CD4-positive, alpha-beta T cell treated with Interleukin-10 for 1 hour (primary cell): ENCODE measurements around the gene KCMF1.

Source experiments
- DNase-seq: peaks from one replicate; pipeline ENCODE4 v3.0.0-alpha.2; 2020

KCMF1 gene

DNA sequence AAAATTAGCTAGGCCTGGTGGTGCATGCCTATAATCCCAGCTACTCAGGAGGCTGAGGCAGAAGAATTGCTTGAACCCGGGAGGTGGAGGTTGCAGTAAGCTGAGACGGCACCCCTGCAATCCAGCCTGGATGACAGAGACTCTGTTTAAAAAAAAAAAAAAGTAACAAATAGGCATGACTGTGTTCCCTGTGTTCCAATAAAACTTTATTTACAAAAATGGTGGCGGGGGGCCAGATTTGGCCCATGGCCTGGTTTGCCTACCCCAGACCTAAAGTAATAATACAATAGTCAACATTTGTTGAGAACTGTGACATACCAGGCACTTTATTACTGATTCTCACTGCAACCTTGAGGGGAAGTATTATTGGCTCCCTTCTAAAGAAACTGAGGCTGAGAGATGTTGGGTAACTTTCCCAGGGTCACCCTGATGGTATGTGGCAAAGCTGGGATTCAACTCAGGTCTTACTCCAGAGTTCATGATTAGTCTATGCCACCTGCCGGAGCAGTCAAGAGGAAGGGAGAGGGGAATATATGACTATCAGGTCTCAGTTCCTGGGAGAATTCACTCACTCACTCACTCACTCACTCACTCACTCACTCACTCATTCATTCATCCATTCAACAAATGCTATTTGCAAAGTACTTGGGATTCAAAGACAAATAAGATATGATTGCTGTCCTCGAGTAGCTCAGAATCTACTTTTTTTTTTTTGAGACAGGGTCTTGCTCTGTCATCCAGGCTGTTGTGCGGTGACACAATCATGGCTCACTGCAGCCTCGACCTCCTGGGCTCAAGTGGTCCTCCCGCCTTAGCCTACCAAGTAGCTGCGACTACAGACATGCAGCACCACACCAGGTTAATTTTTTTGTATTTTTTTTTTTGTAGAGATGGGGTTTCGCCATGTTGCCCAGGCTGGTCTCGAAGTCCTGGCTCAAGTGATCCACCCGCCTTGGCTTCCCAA is 14.3 kb upstream of the KCMF1 start:
- DNase-seq, result no peak

DNA sequence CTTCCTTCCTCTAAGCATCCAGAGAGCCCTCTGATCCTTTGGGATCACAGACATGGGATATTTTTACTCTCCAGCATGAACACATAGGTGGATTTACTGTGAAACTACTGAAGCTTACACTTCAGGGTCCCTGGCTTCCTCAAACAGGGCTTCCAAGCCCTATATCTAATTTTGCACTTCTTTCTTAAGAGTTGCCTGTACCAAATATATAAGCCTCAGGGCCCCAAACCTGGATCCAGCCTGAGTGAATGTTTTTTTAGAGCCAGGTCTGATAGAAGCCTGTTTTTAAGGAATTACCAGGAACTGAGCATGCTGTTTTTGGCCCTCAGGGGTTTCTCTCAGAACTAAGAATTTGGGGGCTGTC is 13.2 kb upstream of the KCMF1 start:
- DNase-seq, result no peak

DNA sequence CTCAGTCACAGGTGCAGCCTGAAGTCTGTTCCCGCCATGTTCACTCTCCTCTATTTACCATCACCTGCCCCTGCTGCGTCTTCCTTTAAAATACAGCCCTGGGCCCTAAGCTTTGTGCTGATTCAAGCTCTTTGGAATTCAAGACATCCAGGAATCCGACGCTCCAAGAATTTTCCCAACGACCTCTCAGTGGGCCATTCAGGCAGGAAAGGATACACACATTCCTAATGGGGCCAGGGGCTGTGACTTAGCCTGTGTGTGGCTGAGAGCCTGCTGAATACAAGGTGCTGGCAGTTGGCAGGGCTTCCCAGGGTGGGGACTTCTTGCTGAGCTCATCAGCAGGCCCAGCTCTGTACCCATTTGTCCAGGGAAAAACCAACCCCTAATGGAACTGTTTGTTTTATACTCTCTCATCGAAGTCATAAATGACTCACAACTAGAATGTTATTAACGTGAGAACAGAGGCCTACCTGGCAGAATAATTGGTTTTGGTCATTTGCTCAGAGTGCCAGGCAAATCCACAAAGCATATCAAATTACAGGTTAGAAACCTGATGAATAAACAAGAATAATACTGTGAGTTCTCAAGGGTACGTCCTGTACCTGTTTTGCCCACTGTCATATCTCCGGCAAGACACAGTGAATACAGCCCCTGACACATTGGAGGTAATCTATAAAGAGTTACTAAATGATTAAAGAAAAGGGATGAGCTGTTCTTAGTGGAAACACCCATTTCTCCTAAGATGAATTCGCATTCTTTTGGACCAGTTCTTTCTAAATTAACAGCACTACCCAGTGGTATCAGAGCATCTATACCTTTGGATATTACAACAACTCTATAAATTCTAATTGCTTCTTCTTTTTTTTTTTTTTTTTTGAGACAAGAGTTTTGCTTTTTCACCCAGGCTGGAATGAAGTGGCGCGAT is 12.6 kb upstream of the KCMF1 start:
- no peak for DNase-seq

DNA sequence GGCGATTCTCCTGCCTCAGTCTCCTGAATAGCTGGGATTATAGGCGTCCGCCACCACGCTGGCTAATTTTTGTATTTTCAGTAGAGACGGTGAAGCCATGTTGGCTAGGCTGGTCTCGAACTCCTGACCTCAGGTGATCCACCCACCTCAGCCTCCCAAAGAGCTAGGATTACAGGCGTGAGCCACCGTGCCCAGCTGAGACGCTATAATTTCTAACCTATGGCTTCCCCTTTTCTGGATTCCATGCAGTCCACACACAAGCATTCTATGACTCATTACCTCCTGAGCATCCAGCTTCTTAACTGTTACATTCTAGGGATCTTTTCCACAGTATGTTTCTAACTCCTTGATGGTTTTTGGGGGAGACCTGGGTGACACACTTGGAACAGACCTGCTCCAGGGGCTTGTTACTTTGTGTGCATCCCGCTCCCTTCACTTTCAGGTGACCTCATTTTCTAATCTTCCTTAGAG is 11.8 kb upstream of the KCMF1 start:
- DNase-seq, result no peak

DNA sequence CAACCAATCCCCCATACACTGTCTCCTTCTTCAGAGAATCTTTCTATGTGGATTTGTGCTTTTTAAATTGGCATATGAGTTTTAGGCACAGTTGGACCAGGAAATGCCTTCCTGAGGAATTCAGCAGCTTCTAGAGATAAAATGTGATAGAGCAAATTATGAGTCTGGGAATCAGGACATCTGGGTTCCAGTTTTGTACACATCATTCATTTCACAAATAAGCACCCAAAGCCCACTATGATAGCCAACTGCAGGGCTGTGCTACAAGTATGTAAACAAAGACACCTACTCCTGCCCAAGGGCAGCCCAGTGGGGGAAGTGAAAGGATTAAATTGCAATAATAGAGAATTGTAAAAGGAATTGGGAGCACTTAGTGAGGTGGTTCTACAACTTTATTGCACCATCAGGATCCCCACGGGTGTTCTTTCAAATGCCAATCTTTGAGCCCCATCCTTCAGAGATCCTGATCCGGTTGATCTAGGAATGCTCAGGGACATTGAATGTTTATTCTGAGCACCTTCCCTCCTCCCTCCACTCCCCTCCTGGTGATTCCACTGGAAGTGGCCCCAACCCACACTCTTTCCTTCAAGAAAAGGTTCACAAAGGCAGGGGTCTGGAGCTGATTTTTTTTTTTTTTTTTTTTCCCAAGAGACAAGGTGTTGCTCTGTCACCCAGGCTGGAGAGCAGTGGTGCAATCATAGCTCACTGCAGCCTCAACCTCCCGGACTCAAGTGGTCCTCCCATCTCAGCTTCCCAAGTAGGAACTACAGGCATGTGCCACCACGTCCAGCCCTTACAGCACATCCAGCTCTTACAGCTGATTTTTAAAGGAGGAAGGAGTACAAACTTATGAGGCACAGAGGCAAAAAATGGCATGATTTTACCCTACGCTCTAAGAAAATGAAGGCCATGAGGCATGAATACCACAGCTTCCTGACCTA is 11.1 kb upstream of the KCMF1 start:
- no peak for DNase-seq

DNA sequence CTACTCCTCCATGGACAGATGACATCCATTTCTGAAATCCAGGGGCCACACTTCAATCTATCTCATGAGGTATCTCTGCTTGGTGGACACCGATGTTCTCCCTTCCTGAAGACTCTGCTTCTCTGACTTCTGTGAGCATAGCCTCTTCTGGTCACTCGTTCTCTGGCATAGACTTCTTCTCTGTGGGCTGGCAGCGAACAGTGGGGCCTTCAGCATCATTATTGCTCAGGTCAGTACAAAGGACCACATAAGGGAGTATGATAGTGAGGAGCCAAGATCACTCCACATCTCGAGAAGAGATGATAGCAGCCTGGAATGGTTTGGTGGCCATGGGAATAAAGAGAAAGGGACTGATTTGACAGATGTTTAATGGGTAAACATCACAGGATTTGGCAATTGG is 8.0 kb upstream of the KCMF1 start:
- no peak for DNase-seq

DNA sequence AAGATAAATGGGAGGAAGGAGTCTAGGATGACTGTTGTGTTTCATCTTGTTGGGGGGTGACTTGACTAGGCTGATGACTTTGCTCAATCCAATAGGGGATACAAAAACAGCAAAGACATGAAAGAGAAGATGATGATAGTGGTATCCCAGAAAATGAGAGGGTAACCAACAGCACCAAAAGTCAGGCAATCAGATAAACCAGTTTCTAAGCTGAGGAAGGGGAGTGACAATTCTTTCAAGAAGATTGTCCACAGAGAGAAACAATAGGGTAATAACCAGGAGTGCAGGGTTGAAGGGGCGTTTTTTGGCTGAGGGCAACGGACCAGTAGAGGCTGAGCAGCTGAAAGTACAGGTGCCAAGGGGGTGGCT is 7.7 kb upstream of the KCMF1 start:
- no peak for DNase-seq

DNA sequence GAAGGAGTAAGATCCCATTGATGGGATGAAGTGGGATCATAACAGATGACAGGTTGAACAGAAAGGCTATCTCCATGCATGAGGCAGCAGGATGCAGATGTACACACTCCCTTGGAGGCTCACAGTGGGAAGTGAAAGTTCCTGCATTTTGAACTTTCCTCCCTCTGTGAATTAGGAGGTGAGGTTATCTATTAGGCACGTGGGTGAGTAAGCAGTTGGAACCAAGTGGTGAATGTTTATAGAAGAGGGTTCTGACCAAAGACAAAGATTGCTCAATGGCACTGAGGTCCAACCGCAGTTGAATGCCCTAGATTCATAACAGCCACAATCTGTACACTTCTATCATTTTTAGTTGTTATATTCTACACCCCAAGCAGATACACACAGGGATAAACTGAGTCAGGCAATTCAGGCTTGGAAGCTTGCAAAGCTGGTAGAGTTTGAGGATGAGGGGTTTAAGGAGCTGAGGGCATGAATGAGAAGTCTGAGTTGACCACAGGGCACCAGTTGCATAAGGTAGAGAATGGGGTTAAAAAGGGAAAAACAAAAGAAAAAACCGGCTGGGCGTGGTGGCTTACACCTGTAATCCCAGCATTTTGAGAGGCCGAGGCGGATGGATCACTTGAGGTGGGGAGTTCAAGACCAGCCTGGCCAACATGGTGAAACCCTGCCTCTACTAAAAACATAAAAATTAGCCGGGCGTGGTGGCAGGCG is 7.1 kb upstream of the KCMF1 start:
- DNase-seq, result no peak

DNA sequence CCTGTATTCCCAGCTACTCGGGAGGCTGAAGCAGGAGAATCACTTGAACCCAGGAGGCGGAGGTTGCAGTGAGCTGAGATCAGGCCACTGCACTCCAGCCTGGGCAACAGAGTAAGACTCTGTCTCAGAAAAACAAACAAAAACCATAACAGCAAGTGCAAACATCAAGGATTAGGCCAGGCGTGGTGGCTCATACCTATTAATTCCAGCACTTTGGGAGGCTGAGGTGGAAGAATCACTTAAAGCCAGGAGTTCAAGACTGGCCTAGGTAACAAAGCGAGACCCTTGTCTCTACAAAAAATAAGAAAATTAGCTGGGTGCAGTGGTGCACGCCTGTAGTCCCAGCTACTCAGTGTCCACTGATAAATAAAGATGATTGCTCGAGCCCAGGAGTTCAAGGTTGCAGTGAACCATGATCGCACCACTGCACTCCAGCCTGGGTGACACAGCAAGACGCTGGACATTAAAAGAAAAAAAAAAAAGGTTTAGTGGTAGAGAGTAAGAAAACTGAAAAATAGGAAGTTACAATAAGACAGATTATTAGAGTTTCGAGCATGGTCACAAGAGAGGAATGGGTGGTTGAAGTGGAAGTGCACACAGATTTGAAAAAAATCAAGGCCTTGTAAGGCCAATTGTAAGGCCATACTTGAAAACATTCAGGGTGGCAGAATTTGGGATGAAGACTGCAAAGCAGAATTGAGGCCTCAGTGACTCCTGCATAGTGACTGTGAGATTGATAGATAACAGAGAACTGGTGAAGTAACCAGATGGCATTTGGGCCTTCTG is 6.4 kb upstream of the KCMF1 start:
- no peak for DNase-seq

DNA sequence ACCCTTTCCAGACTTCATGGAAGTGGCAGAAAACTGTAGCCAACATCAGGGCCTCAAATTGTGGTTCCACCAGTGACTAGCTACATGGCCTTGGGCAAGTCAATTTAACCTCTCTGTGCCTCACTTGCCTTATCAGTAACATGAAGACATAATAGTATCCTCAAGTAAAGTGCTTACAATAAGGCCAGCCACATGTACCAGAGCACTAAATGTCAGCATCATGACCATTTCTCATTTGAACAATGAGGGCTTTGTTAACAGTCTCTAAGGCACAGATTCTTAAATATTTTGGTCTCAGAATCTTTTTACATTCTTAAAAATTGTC is 5.8 kb upstream of the KCMF1 start:
- DNase-seq, result no peak

DNA sequence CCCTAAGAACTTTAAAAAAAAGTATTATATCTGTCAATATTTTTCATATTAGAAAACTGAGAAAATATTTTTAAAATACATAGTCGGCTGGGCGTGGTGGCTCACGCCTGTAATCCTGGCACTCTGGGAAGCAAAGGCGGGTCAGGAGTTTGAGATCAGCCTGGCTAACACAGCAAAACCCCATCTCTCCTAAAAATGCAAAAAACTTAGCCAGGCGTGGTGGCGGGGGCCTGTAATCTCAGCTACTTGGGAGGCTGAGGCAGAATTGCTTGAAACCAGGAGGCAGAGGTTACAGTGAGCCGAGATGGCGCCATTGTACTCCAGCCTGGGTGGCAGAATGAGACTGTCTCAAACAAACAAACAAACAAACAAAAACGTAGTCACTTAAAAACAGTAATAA is 5.1 kb upstream of the KCMF1 start:
- no peak for DNase-seq

DNA sequence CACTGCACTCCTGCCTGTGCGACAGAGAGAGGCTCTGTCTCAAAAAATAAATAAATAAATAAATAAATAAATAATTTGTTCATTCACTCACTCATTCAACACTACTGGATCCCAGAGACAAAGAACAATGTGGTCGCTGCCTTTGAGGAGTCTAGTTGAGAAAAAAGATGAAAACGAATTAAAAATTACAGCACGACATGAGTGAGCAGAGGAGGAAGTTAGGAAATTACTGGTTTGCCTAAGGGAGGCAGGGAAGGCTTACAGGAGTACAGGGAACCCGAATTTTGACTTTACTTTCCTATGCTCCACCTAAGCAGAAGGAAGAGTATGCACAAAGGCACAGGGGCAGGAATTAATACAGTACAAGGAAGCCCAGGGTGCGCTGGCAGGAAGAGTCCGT is 4.2 kb upstream of the KCMF1 start:
- no peak for DNase-seq

DNA sequence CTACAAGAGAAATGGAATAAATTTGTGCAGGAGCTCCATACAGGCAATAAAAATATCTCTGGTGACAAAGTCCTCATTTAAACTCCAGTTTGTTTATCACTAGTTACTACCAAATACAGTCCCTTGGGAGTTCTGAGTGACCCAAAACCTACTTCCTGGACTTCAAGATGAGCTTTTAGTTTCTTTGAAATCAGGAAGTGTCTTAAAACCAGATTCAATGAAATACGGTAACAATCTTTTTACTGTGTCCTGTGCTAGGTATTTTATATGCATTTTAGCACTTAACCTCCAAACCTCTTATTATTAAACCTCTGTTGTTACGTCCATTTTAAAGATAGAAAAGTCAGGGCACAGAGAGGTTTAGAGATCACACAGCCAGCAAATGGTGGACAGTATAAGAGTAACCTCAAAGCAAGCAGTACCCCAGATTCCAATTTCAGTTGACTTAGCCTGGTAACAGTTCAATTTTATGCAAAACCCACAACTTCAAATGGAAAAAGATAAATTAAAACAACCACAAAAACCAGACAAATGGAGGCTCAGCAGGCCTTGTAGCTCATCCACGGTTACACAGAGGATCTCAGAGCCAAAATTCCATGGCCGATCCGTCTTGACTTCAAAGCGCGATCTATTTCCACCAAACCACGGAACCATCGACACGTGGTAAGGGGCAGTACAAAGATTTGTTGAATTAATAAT is 1.3 kb upstream of the KCMF1 start:
- peak; percentile 45 for DNase-seq

DNA sequence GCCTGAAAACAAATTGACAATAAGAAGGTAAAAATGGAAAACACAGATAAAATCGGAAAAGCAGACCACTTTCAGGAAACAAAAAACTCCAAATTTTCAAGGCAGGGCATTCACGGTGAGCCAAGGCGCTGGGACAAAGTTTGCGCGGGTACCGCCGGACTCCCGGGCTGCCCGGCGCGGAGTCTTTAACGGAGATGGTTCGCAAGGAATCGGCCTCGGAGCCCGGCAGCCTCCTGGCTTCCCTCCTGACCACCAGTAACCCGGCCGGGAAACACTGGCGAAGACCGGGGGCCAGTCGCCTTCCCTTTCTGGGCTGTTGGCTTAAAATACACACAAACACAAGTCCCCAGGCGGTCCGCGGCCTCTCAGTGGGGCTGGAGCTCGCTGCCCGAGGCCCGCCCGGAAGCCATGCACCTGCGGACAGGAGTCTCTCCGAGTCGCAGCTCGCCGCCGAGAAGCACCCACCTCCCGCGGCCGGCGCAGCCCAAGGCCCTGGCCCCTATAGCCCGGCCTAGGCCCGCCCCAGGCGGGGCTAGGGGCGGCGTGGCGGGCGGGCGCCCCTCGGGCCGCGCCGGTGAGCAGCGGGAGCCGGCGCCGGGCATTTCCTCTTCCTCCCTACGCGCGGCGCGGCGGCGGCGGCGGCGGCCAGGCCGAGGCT is 622 bp upstream of the KCMF1 start:
- DNase-seq, result peak; percentile 58

DNA sequence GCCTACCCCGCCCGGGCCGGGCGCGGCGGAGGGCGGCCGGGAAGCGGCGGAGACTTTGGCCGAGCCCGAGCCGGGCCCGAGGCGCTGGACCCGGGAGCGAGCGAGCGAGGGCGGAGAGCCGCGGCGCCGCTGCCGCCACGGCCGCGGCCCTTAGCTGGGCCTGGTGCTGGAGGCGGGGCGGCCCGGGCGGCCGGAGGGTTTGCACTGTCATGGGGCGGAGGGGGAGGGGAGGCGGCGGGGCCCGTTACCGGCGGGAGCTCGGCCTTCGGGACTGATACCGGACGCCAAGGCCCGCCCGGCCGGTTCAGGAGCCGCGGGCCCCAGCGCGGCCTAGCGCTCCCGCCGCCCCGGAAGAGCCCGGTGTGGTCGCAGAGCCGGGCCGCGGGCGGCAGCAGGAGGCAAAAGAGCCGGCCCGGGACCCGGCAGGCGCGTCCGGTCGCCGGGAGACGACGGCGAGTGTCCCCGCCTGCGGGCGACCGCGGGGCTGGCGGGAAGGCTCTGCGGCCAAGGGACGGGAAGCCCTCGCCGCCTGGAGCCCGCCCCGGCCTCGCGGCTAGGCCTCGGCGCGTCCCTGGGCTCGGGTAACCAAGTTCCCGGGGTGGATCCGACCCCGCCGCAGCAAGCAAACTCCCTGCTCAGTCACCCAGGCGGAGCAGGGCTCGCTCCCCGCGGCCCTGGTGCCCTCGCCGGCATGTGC is 697 bp downstream of the KCMF1 start:
- peak; percentile 76 for DNase-seq

DNA sequence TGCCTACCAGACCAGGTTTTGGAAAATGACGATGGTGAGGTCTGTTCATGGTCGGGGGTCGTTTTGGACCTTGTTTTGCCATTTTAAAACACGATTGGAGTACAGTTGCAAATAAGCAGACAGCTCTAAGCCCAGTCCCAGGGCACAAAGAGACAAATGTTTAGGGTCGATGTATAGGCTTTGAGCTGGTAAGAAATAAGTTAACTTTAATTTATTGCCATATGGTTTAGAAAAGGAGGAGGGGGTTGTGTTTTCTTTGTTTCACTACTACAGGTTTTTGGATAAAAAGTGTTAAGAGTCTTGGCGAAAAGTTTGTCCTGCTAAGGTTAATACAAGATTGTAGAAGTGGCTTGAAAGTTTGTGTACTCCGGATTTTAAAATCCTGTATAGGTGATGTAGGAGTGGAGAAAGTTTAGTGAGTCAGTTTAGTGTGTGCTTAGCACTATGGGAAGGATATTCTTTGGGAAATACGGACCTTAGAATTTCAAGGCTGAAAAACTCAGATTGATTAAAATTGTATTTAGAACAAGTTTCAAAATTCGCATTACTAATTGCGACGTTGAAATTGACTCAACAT is 1.3 kb downstream of the KCMF1 start:
- no peak for DNase-seq

DNA sequence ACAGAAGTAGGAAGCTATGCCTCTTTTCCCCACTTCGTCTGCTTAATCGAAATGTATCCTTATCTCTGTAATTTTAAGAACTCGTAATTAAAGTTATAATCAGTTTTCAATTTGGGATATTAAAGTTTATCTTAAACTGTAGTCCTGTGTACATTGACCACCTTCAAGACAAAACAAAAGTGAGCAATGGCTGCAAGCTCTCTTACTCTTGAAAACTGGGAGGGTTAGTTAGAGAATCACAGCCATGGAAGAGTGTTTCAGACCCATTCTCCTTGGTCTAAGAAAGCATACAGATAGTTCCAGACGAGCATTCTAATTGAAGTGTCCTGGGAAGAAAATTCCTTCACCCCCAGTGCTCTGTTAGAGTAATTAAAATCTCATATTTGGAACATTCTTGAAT is 2.0 kb downstream of the KCMF1 start:
- no peak for DNase-seq

DNA sequence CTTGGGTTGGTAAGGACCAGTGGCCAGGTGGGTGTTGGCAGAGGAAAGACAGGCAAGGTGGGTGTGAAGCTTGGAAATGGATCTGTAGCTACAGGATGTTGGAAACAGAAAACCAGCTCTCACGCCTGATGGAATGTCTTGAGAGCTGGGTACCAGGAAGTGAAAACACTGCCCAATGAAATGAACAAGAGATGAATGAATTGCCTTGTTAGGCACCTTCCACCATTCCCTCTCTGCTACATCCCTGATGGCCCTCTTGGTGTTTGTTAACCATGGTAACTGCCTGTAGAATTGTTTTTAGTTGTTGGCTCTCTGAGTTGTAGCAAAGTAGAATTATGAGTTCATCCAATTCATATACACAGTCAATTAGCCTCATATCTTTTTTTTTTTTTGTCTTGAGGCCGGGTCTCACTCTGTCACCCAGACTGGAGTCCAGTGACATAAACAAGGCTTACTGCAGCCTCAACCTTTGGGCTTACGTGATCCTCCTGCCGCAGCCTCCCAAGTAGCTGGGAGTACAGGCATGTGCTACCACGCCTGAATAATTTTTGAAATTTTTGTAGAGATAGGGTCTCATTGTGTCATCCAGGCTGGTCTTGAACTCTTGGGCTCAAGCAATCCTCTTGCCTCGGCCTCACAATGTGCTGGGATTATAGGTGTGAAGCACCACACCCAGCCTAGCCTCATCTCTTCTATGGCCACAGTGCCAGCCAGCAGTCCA is 9.5 kb downstream of the KCMF1 start:
- no peak for DNase-seq
